ENCODE data around the gene PTK7.
"Not testable (repeated sequence)": the region's sequence is repeated elsewhere in the genome, so short reads cannot be mapped to it uniquely, and the experiment has no call there.

Gene PTK7

DNA sequence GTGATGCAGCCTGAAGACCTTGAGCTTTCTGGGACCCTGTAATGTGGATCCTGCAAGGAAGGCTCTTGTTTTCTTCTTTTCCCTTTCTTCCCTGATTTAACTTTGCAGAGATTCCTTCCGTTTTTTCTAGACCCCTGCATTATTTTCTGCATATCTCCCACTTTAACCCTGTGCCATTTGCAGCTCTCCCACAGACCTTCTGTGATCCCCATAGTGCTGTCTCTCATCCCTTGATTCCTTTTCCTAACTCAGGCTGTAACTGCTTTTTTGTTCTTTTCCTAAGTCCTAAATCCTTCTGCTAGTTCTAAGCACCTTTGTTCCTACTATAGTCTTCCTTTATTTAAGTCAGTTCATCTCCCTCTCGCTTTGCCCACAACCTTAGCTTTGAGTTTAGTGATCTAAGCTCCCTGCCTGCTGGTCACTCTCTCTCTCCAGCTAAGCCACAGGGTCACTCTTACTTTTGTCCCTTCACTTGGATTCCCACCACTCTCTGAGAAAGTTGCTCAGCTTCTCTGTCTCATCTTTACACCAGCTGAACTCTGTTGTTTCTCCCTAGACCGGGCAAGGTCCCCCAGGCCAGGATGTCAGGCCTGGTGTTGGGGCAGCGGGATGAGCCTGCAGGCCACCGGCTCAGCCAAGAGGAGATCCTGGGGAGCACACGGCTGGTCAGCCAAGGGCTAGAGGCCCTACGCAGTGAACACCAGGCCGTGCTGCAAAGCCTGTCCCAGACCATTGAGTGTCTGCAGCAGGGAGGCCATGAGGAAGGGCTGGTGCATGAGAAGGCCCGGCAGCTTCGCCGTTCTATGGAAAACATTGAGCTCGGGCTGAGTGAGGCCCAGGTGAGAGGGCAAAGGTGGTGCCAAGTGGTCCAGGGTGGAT is 15.1 kb upstream of the PTK7 start:
- Histone ChIP-seq H3K9me3 (ENCODE audit: control insufficient read depth, insufficient read depth, low read length) (no peaks in the 10 kb centered on the region), H3K36me3 (ENCODE audit: insufficient read depth, low read length) (no peaks in the 10 kb centered on the region), H3K4me1 (ENCODE audit: insufficient read depth, low read length) (peaks cover 3% of the 10 kb centered on the region; the same call in 1 of the 2 replicates), H3K9ac (ENCODE audit: low read depth, low read length) (0 out of 2 replicates have a peak overlapping the region, but pooled peaks have one; percentile 82)

DNA sequence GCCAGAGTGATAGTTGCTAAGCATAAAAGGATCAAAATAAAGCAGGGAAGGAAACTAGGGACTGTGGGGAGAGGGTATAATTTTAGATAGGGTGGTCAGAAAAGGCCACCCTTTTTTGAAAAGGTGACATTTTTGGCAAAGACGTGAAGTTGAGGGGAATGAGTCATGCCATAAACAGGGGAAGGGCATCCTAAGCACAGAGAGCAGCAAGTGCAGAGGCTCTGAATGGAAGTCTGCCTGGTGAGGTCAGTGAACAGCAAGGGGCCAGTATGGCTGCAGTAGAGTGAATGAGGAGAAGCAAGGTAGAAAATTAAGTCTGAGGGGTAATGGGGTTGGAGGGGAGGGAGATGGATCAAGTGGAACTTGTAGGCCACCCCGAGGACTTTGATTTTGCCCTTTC is 14.3 kb upstream of the PTK7 start:
- Histone ChIP-seq H3K4me1 (ENCODE audit: insufficient read depth, low read length) (peaks cover 3% of the 10 kb centered on the region; the same call in 1 of the 2 replicates), H3K9me3 (ENCODE audit: control insufficient read depth, insufficient read depth, low read length) (no peaks in the 10 kb centered on the region), H3K36me3 (ENCODE audit: insufficient read depth, low read length) (no peaks in the 10 kb centered on the region), H3K9ac (ENCODE audit: low read depth, low read length) (no peak overlapping the region)

DNA sequence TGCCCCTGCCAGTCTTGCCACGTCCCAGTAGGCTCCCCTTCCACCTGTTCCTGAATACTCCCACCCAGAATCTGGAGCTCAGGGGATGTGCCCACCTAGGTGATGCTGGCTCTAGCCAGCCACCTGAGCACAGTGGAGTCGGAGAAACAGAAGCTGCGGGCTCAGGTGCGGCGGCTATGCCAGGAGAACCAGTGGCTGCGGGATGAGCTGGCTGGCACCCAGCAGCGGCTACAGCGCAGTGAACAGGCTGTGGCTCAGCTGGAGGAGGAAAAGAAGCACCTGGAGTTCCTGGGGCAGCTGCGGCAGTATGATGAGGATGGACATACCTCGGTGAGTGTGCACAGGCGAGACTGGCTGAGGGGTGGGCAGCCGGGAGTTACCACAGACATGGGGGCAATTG is 13.3 kb upstream of the PTK7 start:
- no peaks in the 10 kb centered on the region for H3K9me3 ChIP-seq (ENCODE audit: control insufficient read depth, insufficient read depth, low read length)
- peaks cover 3% of the 10 kb centered on the region; the same call in 1 of the 2 replicates for H3K4me1 ChIP-seq (ENCODE audit: insufficient read depth, low read length)
- no peaks in the 10 kb centered on the region for H3K36me3 ChIP-seq (ENCODE audit: insufficient read depth, low read length)
- H3K9ac ChIP-seq (ENCODE audit: low read depth, low read length): no peak overlapping the region

DNA sequence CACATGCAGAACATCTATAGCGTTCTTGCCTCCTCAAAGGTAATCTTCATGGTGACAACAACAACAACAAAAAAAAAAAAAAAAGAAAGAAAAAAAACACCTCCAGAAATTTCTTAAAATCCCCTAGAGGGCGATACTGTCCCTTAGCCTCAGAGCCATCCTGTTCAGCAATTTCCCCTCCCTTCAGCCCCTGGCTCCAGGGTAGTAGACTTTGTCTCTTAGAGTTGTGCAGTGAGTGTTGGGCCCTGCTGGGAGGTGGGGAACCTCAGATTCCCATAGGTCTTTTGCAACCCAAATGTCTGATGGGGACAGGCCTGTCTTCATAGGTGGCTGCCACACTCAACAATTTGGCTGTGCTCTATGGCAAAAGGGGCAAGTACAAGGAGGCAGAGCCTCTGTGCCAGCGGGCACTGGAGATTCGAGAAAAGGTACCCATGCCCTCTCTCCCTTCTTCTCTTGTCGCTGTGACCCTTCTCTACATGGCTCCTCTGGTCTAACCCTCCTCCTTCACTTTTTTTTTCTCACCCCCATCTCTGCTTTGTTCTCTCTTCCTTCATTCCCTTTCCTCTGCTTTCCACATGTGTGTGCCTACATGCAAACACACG is 6.0 kb upstream of the PTK7 start:
- peaks cover 9% of the 10 kb centered on the region; the same call in 1 of the 2 replicates for H3K36me3 ChIP-seq (ENCODE audit: insufficient read depth, low read length)
- no peaks in the 10 kb centered on the region for H3K9me3 ChIP-seq (ENCODE audit: control insufficient read depth, insufficient read depth, low read length)
- H3K9ac ChIP-seq (ENCODE audit: low read depth, low read length): no peak overlapping the region

DNA sequence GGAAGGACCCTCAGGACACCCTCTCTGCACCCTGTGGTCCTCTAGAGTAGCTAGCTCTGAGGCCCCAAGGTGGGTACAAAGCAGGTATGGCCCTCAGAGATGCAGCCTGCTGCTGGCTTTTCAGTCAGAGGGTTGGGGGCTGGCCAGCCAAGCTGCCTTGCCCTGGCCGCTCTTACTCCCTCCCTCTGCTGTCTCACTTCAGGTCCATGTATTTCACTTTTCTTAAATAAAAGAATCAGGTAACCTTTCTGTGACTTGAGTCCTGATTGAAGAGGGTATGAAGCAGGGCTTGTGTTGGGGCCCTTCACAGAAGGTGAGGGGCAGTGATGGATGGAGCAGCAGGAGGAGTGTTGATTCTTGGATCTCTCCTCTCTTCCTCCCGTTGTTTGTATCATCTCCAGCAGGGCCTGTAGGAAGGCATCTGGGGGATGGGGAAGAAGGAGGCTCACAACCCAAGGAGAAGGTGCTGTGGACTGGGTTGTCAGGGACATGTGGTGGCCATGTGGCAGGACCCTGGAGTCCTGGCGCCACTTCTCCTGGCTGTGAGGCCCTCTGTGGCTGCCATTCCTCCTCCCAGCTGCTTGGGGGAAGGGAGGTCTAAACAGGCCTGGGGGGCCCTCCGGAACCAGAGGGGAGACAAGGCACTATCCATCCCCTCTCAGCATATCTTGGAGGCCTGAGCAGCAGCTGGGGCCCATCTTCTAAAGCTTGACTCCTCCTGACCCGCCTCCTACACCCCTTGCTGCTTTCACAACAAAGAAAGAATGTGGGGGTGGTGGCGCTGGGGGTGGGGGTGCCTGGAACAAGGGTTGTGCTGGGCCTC is 1.1 kb upstream of the PTK7 start:
- Histone ChIP-seq H3K9ac (ENCODE audit: low read depth, low read length) (no peak overlapping the region; the same call in 1 of the 2 replicates), H3K4me1 (ENCODE audit: insufficient read depth, low read length) (peaks cover 26% of the 10 kb centered on the region), H3K36me3 (ENCODE audit: insufficient read depth, low read length) (peaks cover 9% of the 10 kb centered on the region; the same call in 1 of the 2 replicates)

More for the DNA sequence above, 6.0 kb upstream of the PTK7 start:
- peaks cover 10% of the 10 kb centered on the region; the same call in 1 of the 2 replicates for H3K4me1 ChIP-seq (ENCODE audit: insufficient read depth, low read length)

DNA sequence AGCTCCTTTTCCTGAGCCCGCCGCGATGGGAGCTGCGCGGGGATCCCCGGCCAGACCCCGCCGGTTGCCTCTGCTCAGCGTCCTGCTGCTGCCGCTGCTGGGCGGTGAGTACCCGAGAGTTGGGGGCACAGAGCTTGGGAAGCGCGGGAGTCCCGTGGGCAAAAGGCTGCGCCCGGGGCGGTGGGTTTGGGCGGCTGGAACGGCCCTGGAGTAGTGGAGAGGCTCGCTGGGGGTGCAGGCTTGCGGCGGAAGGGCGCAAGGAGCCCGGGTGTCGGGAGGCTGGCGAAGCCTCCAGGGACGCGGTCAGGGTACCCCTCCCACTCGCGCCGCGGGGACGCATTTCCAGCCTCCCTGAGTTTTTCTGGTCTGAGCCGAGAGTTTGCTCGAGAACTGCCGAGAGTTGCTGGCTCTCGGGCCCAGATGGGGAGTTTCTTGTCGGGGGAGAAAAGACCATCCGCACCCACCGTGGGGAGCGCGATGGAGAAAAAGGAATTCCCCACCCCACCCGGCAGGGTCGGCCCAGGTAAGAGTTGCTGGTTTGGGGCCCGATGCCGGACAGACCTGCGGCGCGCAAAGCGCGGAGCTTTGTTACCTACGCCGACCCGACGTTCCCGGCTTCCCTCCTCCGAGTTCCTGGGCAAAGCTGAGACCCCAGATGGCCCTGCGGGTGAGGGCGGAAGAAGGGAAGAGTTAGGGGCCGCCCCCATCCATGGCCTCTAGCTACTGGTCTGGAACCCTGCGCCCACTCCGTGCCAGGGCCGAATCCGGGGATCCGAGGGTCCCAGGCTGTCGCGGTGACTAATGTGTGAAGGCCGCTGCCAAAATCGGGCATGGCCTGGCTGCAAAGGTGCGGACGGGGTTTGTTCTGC is 584 bp downstream of the PTK7 start:
- H3K4me1 ChIP-seq (ENCODE audit: insufficient read depth, low read length): peaks cover 21% of the 10 kb centered on the region
- peaks cover 5% of the 10 kb centered on the region; the same call in 1 of the 2 replicates for H3K36me3 ChIP-seq (ENCODE audit: insufficient read depth, low read length)
- H3K9me3 ChIP-seq (ENCODE audit: control insufficient read depth, insufficient read depth, low read length): no peaks in the 10 kb centered on the region
- H3K9ac ChIP-seq (ENCODE audit: low read depth, low read length): peak overlapping the region; percentile 84

More for the DNA sequence above, 1.1 kb upstream of the PTK7 start:
- no peaks in the 10 kb centered on the region for H3K9me3 ChIP-seq (ENCODE audit: control insufficient read depth, insufficient read depth, low read length)

DNA sequence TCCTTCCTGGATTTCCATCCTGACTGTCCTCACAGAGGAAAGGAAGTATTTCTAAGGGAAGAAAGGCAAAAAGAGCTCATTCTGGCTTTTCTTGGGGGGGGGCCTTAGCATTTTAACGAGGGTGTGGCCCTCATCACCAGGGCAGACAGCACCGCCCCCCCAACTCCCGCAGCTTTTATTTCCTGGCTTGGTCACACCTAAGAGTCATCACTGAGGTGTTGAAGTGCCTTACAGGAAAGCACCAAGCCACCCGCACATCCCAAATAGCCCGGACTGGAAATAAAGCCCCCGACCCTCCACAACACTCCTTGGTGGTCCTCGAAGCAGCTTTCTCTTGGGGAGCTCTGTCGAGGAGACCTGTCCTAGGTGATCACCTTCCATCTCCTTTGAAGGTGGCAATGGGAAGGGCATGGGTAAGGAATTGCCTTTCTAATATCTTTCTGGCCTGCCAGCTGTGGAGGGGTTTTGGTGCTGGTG is 1.3 kb downstream of the PTK7 start:
- H3K9ac ChIP-seq (ENCODE audit: low read depth, low read length): peak overlapping the region; percentile 84
- peaks cover 3% of the 10 kb centered on the region; the same call in 1 of the 2 replicates for H3K36me3 ChIP-seq (ENCODE audit: insufficient read depth, low read length)
- peaks cover 21% of the 10 kb centered on the region for H3K4me1 ChIP-seq (ENCODE audit: insufficient read depth, low read length)
- no peaks in the 10 kb centered on the region for H3K9me3 ChIP-seq (ENCODE audit: control insufficient read depth, insufficient read depth, low read length)

DNA sequence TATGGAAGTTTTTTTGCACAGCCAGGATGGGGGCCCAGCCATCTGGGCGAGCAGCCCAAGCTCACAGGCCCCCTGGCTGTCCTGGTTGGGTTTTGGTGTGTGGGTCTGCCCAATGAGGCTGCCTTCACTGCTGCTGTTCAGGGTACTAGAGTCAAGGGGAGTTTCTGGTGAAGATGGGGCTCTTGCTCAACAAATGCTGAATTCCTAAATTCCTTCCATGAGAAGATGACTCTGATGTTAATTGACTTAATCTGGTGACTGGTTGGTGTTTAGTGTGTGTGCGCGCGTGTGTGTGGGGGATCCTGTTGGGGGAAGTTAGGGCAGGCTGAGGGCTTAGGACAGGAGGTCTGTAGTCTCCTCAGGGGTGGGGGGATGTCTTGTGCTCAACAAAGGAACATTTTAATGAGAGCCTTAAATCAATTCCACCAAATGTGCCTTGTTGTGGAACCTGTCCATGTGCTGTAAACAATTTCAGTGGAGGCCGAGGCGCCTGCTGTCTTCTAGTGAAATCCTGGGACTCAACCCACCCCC is 1.9 kb downstream of the PTK7 start:
- Histone ChIP-seq H3K9me3 (ENCODE audit: control insufficient read depth, insufficient read depth, low read length) (no peaks in the 10 kb centered on the region), H3K9ac (ENCODE audit: low read depth, low read length) (peak overlapping the region; percentile 84), H3K4me1 (ENCODE audit: insufficient read depth, low read length) (peaks cover 26% of the 10 kb centered on the region), H3K36me3 (ENCODE audit: insufficient read depth, low read length) (no peaks in the 10 kb centered on the region)

DNA sequence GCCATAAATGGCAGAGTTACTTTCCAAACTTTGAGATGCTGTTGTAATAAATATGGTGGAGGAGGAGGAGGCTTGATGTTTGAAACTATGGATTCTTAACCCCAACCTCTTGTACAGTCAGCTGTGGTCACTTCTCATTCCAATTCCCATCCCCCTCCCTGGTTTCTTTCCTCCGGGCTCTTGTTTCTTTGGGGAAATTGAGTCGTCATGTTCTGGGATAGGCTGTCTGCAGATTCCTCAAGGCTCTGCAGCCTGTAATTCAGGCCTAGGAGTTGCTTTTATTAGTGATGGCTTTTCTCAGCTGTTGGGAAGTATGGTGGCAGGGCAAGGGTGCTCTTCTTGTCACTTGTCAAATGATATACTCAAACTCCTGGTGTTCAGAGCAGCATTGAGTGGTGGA is 2.6 kb downstream of the PTK7 start:
- Histone ChIP-seq H3K4me1 (ENCODE audit: insufficient read depth, low read length) (peaks cover 30% of the 10 kb centered on the region), H3K36me3 (ENCODE audit: insufficient read depth, low read length) (no peaks in the 10 kb centered on the region), H3K9ac (ENCODE audit: low read depth, low read length) (no peak overlapping the region; the same call in 1 of the 2 replicates), H3K9me3 (ENCODE audit: control insufficient read depth, insufficient read depth, low read length) (no peaks in the 10 kb centered on the region)

DNA sequence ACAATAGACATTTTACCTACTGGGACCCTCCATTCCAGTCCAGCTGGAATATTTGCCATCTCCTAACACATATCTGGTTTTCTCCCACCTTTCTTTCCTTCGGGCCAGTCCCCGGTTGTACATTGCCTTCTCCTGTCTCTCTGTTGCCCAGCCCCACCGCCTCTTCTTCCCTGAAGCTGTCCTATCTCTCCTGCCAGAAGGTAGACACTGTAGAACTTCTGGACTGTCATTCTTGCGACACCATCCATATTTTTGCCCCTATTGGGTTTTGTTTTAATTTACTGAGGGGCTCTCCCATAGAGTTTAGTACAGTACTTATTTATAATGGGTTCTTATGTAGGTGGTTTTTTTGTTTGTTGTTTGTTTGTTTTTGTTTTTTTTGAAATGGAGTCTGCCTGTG is 4.9 kb downstream of the PTK7 start:
- Histone ChIP-seq H3K9me3 (ENCODE audit: control insufficient read depth, insufficient read depth, low read length) (no peaks in the 10 kb centered on the region), H3K36me3 (ENCODE audit: insufficient read depth, low read length) (no peaks in the 10 kb centered on the region)

DNA sequence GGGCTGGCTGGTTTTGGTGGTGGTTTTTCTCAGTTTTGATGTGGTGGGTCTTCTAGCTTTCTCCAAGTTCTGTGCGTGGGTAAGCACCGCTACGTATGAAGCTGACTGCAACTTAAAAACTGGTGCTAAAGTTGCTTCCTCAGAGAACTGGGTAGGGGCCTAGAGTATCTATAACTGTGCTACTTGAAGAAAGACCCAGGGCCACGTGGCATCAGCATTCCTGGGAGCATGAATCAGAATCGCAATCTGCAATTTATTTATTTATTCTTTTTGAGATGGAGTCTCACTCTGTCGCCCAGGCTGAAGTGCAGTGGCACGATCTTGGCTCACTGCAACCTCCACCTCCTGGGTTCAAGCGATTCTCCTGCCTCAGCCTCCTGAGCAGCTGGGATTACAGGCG is 5.8 kb downstream of the PTK7 start:
- not testable (repeated sequence) for H3K9me3 ChIP-seq (ENCODE audit: control insufficient read depth, insufficient read depth, low read length); H3K36me3 ChIP-seq (ENCODE audit: insufficient read depth, low read length); H3K9ac ChIP-seq (ENCODE audit: low read depth, low read length)
- H3K4me1 ChIP-seq (ENCODE audit: insufficient read depth, low read length): peaks cover 22% of the 10 kb centered on the region

More for the DNA sequence above, 4.9 kb downstream of the PTK7 start:
- H3K9ac ChIP-seq (ENCODE audit: low read depth, low read length): no peak overlapping the region
- peaks cover 22% of the 10 kb centered on the region for H3K4me1 ChIP-seq (ENCODE audit: insufficient read depth, low read length)

DNA sequence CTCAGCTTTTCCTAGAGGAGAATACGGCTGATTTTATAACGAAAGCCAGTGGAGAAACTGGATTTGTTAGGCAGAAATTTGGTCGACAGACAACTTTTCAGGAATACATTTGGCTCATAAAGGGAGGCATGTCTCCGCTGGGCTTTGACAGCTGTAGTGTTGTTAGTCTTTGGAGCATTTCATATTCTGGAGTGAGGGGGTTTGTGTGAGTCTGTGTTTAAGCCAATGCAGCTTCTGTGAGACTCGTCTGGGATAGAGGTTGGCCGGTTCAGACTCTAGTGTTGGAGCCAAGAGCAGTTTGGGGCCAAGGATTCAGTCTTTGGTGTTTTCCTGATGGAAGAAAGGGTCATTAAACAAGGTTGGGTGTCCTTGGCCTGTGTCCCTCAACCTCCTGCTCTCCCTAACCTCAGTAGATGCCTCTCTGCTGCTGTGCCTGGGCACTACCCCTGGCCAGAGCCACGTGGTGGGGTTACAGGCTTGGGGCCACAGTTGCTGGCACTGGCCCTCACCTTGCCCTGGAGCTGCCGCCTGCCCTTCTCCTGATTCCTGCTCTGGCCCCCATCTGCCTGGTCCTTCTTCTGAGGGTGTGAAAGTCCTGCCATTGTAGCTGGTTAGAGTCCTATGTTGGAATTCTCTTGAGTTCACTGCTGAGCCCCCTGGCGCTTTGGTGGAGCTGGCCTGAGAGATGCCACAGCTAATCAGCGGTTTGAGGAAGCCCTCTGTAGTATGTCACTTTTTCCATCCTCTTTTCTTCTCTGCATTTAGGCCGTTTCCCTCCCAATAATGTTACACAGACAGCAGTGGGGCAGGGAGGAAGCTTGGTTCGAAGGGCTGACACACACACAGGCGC is 6.9 kb downstream of the PTK7 start:
- Histone ChIP-seq H3K9me3 (ENCODE audit: control insufficient read depth, insufficient read depth, low read length) (no peaks in the 10 kb centered on the region), H3K4me1 (ENCODE audit: insufficient read depth, low read length) (peaks cover 18% of the 10 kb centered on the region), H3K36me3 (ENCODE audit: insufficient read depth, low read length) (no peaks in the 10 kb centered on the region), H3K9ac (ENCODE audit: low read depth, low read length) (no peak overlapping the region)

Measured in ES-I3 (cell line).